ENCODE measurements around the gene NPFFR1. TPM values are rescaled to one million over a fixed set of nuclear protein-coding genes. Genes with fewer than 3 reads are reported as not detected.

Gene NPFFR1
- total and polyA plus RNA-seq, 10 of the 15 experiments (the other 5 are each of a cell fraction or from before 2014, with no cell fraction given): 0.03 TPM; not detected in 9

- Histone ChIP-seq H3K27ac (ENCODE audit: control insufficient read depth, insufficient read depth) (no peak overlapping the region; the same call in 1 of the 2 replicates), H3K27me3 (replicated peaks in 1 of 2; ENCODE audit: control insufficient read depth in 2 of 2, insufficient read depth in 2 of 2, low read length in 1 of 2) (no peaks in the 10 kb centered on the region), H3K9ac (ENCODE audit: control insufficient read depth, insufficient read depth, low read length) (peak overlapping the region; percentile 8; the same call in 1 of the 2 replicates), H4K20me1 (ENCODE audit: control insufficient read depth, insufficient read depth) (no peaks in the 10 kb centered on the region), H2AFZ (ENCODE audit: control insufficient read depth, low read depth, low read length) (peak overlapping the region; percentile 5), H3K4me2 (ENCODE audit: control insufficient read depth, insufficient read depth) (peak overlapping the region; percentile 26; the same call in 1 of the 2 replicates), H3K9me3 (replicated peaks; ENCODE audit: control insufficient read depth, insufficient read depth, low read length) (no peaks in the 10 kb centered on the region; the same call in 2 of the 3 replicates), H3K79me2 (ENCODE audit: control insufficient read depth, insufficient read depth, low read length) (no peaks in the 10 kb centered on the region), H3K4me1 (ENCODE audit: control insufficient read depth, insufficient read depth, low read length) (peaks cover 31% of the 10 kb centered on the region), H3K4me3 (no peak overlapping the region), H3K36me3 (ENCODE audit: control insufficient read depth in 2 of 2, insufficient read depth in 2 of 2, low read length in 1 of 2) (no peaks in the 10 kb centered on the region)
- POLR2A ChIA-PET: interaction anchor here (0.6 to 3.6 kb wide), 9 partner anchors 22 to 219 kb away, joined by 3 to 20 read pairs (median 3); partner anchors contain the start of gene TYSND1
- ATAC-seq (peak; percentile 42), FAIRE-seq (no peak), DNase-seq (ENCODE audit: low read depth, low spot score) (peak; percentile 24)
- in situ Hi-C loops (cut with MboI) (loop anchor here (5.0 kb wide), 1 partner anchor 86 kb away; no protein-coding TSS in a partner anchor), intact Hi-C loops (cut with micrococcal nuclease; ENCODE audit: unreplicated experiment) (loop anchor here (5.0 kb wide), 1 partner anchor 39 kb away; the partner anchor contains the start of gene PPA1)
- CTCF ChIA-PET: interaction anchor here (0.8 to 18.7 kb wide), 8 partner anchors 10 to 212 kb away, joined by 3 to 756 read pairs (median 14); partner anchors contain the start of gene PPA1
- SMC1A ChIA-PET (ENCODE audit: uncharacterized antibody, unreplicated experiment): interaction anchor here (1.1 to 12.9 kb wide), 11 partner anchors 22 to 135 kb away, joined by 3 to 274 read pairs (median 6); partner anchors contain the start of gene PPA1
- TF ChIP-seq KAT2A (conservative IDR thresholded peaks at IDR 0.05; ENCODE audit: control insufficient read depth, low read depth, low read length) (no peak), NFIC (IDR thresholded peaks at IDR 0.05; ENCODE audit: low read depth, low read length) (no peak), RUNX3 (IDR thresholded peaks at IDR 0.05; ENCODE audit: low read length) (peak; percentile 59), SUPT20H (IDR thresholded peaks at IDR 0.05; ENCODE audit: borderline replicate concordance, control insufficient read depth, low read depth, low read length) (no peak), IKZF2 (IDR thresholded peaks at IDR 0.05) (peak in 1 of 2 experiments; percentile 22; a peak in 1 of 4 replicates), ZBED1 (IDR thresholded peaks at IDR 0.05; ENCODE audit: borderline replicate concordance) (no peak), TARDBP (IDR thresholded peaks at IDR 0.05; ENCODE audit: borderline replicate concordance) (no peak), EZH2 (IDR thresholded peaks at IDR 0.05; ENCODE audit: borderline replicate concordance, control insufficient read depth, low read depth, low read length) (no peak), ZNF687 (IDR thresholded peaks at IDR 0.05) (peak; percentile 33; the same call in 1 of the 2 replicates)
- no TSS peak for BruUV-seq (replicated peaks)
- RAD21 ChIA-PET (ENCODE audit: unreplicated experiment): interaction anchor here (1.3 to 8.2 kb wide), 6 partner anchors 22 to 93 kb away, joined by 4 to 90 read pairs (median 32); partner anchors contain the start of gene PPA1
- 0% methylated on average over 2 of the region's 2 CpGs for WGBS (ENCODE audit: insufficient coverage, insufficient replicate concordance, low lambda C conversion rate, missing lambda C conversion rate)
Observed at GRCh38 chr10:70270952-70271351, 12.9 kb downstream of the NPFFR1 start.
